SK-N-SH (cell line): ENCODE results near the gene KRTAP5-2. TPM values are rescaled to one million over a fixed set of nuclear protein-coding genes. Genes with fewer than 3 reads are reported as not detected.
A peak's percentile ranks its signal among the peaks of the same experiment; 100 is the strongest.

ENCODE experiments used
- CTCF ChIA-PET: fragments of 300-600, 350-600 bp; formaldehyde crosslinking; extraction: SDS; loops from one replicate; lab custom pipeline; 2021; lab: Yijun Ruan, JAX
- POLR2A ChIA-PET: fragments of 350-600 bp; sonication (Branson Sonifier 250); formaldehyde crosslinking; extraction: SDS; loops from one replicate; lab custom pipeline; 2020; ENCODE audit warnings: antibody characterized with exemption, inconsistent platforms; lab: Yijun Ruan, JAX
- DNase-seq: peaks from one replicate; pipeline ENCODE4 v3.0.0; 2012
- H2AFZ ChIP-seq: fragments of 200-600 bp; sonication (generic); 2 replicates; pipeline ENCODE4 v1.8.1; 2016; ENCODE audit warnings: antibody characterized with exemption, mild to moderate bottlenecking, low read depth
- H3F3A ChIP-seq: fragments of 200-600 bp; sonication (generic); replicated peaks from 2 replicates; pipeline ENCODE3; 2016; ENCODE audit warnings: antibody characterized with exemption, mild to moderate bottlenecking; ENCODE audit not compliant: insufficient read depth
- H3K27ac ChIP-seq, 2 experiments: fragments of 200-500 bp in 1 of 2; fragments of 200-600 bp in 1 of 2; sonication (Bioruptor generic) in 1 of 2; sonication (generic), shearing (Covaris generic) in 1 of 2; 2 replicates each; pipeline versions ENCODE4 v1.5.1 to v1.6.1; 2014 to 2016; ENCODE audit warnings: low read depth in 2 of 2, inconsistent platforms in 1 of 2, low read length in 1 of 2, mild to moderate bottlenecking in 1 of 2, mixed read lengths in 1 of 2
- H3K27me3 ChIP-seq: fragments of 200-600 bp; sonication (generic), shearing (Covaris generic); 2 replicates; pipeline ENCODE4 v1.6.1; 2016; ENCODE audit warnings: mixed run types; ENCODE audit not compliant: insufficient read depth
- H3K36me3 ChIP-seq, 2 experiments: fragments of 200-500 bp in 1 of 2; fragments of 200-600 bp in 1 of 2; sonication (Bioruptor generic) in 1 of 2; sonication (generic) in 1 of 2; replicated peaks in 1 of 2; 2 replicates each; pipeline versions ENCODE3 to v1.5.1; 2014 to 2016; ENCODE audit warnings: low read length in 1 of 2, mild to moderate bottlenecking in 1 of 2; ENCODE audit not compliant: insufficient read depth in 2 of 2, control insufficient read depth in 1 of 2
- H3K4me1 ChIP-seq, 2 experiments: fragments of 200-500 bp in 1 of 2; fragments of 200-600 bp in 1 of 2; sonication (Bioruptor generic) in 1 of 2; sonication (generic), shearing (Covaris generic) in 1 of 2; 2 replicates each; pipeline versions ENCODE4 v1.5.1 to v1.6.1; 2014 to 2016; ENCODE audit warnings: low read depth in 1 of 2, low read length in 1 of 2, mixed run types in 1 of 2; ENCODE audit not compliant: insufficient read depth in 2 of 2, control insufficient read depth in 1 of 2
- H3K4me2 ChIP-seq: fragments of 200-600 bp; sonication (generic), shearing (Covaris generic); 2 replicates; pipeline ENCODE4 v1.6.1; 2017; ENCODE audit warnings: mixed run types
- H3K4me3 ChIP-seq, 2 experiments: fragments of 200-500 bp in 1 of 2; fragments of 200-600 bp in 1 of 2; sonication (Bioruptor generic) in 1 of 2; sonication (generic), shearing (Covaris generic) in 1 of 2; 2 replicates each; pipeline versions ENCODE4 v1.5.1 to v1.8.1; 2014 to 2016; ENCODE audit warnings: low read depth in 2 of 2, inconsistent platforms in 1 of 2, low read length in 1 of 2, mild to moderate bottlenecking in 1 of 2, mixed read lengths in 1 of 2, moderate library complexity in 1 of 2
- H3K79me2 ChIP-seq: fragments of 200-600 bp; sonication (generic); 2 replicates; pipeline ENCODE4 v1.8.1; 2017; ENCODE audit warnings: mild to moderate bottlenecking; ENCODE audit not compliant: insufficient read depth
- H3K9ac ChIP-seq: fragments of 200-600 bp; sonication (generic); 2 replicates; pipeline ENCODE4 v1.6.1; 2017; ENCODE audit warnings: mixed run types
- H3K9me2 ChIP-seq: fragments of 200-600 bp; sonication (generic); 2 replicates; pipeline ENCODE4 v1.6.1; 2017; ENCODE audit warnings: mixed run types
- H3K9me3 ChIP-seq: fragments of 200-600 bp; sonication (generic); 2 replicates; pipeline ENCODE4 v1.6.1; 2017; ENCODE audit warnings: mixed run types, mild to moderate bottlenecking, moderate library complexity
- H4K20me1 ChIP-seq: fragments of 200-600 bp; sonication (generic); 2 replicates; pipeline ENCODE4 v1.6.1; 2017; ENCODE audit warnings: mild to moderate bottlenecking, mixed run types; ENCODE audit not compliant: insufficient read depth
- ELF1 ChIP-seq: IDR thresholded peaks from 2 replicates; pipeline ENCODE4 v1.4.0; 2012
- GATA2 ChIP-seq: sonication (generic); formaldehyde crosslinking; IDR thresholded peaks from 2 replicates; pipeline ENCODE4 v1.5.0; 2020; ENCODE audit warnings: mild to moderate bottlenecking, missing genetic modification reagents
- MEF2A ChIP-seq: IDR thresholded peaks from 2 replicates; pipeline ENCODE4 v1.4.0; 2012; ENCODE audit warnings: low read depth, borderline replicate concordance
- MXI1 ChIP-seq: IDR thresholded peaks from 2 replicates; pipeline ENCODE4 v1.6.1; 2012; ENCODE audit warnings: mild to moderate bottlenecking, low read depth, low read length, improper control_type of control experiment
- NRF1 ChIP-seq: IDR thresholded peaks from 2 replicates; pipeline ENCODE4 v1.6.1; 2012; ENCODE audit warnings: low read depth, mild to moderate bottlenecking, low read length
- POLR2AphosphoS5 ChIP-seq: IDR thresholded peaks from 2 replicates; pipeline ENCODE4 v1.6.1; 2012; ENCODE audit warnings: low read depth, low read length
- RCOR1 ChIP-seq: fragments of 150-350 bp; IDR thresholded peaks from 2 replicates; pipeline ENCODE4 v1.6.1; 2017; ENCODE audit warnings: antibody characterized with exemption, low read length
- RFX5 ChIP-seq: IDR thresholded peaks from 2 replicates; pipeline ENCODE4 v1.6.1; 2012; ENCODE audit warnings: mild to moderate bottlenecking, improper control_type of control experiment, low read length
- SIN3A ChIP-seq: IDR thresholded peaks from 2 replicates; pipeline ENCODE4 v1.6.1; 2012; ENCODE audit warnings: low read depth, mild to moderate bottlenecking, low read length, moderate library complexity, borderline replicate concordance
- SMC3 ChIP-seq: IDR thresholded peaks from 2 replicates; pipeline ENCODE4 v1.6.1; 2012; ENCODE audit warnings: low read depth, low read length, improper control_type of control experiment
- TEAD4 ChIP-seq: IDR thresholded peaks from 2 replicates; pipeline ENCODE4 v1.4.0; 2012; ENCODE audit warnings: mild to moderate bottlenecking, borderline replicate concordance; ENCODE audit not compliant: insufficient read depth
- WGBS: methylation state at CpG from one replicate; pipeline ENCODE4 v1.1.6; 2017; ENCODE audit warnings: low lambda C conversion rate; 5-methylcytosine and 5-hydroxymethylcytosine counted together
- polyA plus RNA-seq, 3 experiments: library from polyadenylated mRNA; depleted of rRNA; stranded (reverse); fragments of >200 nt; gene quantifications; 2 replicates each; pipeline ENCODE4 v1.2.3, GENCODE V29; 2012
- TF ChIP-seq, protein P1 (sequence below): IDR thresholded peaks from 2 replicates; pipeline ENCODE4 v1.4.0; 2012; ENCODE audit warnings: low read depth
- TF ChIP-seq, protein P2 (sequence below): IDR thresholded peaks from 2 replicates; pipeline ENCODE4 v1.4.0; 2012; ENCODE audit warnings: low read depth, borderline replicate concordance
- TF ChIP-seq, protein P3 (sequence below): fragments of 200-600 bp; sonication (generic); IDR thresholded peaks from 2 replicates; pipeline ENCODE4 v1.6.1; 2017; ENCODE audit warnings: antibody characterized with exemption, mild to moderate bottlenecking, moderate library complexity
- TF ChIP-seq, protein P4 (sequence below): IDR thresholded peaks from 2 replicates; pipeline ENCODE4 v1.6.1; 2012; ENCODE audit warnings: mild to moderate bottlenecking, low read depth, low read length, moderate library complexity
- TF ChIP-seq, protein P5 (sequence below): IDR thresholded peaks from 2 replicates; pipeline ENCODE4; 2012

The KRTAP5-2 gene
- polyA plus RNA-seq, 1 of the 3 experiments (the other 2 are of a cell fraction), result not detected

DNA sequence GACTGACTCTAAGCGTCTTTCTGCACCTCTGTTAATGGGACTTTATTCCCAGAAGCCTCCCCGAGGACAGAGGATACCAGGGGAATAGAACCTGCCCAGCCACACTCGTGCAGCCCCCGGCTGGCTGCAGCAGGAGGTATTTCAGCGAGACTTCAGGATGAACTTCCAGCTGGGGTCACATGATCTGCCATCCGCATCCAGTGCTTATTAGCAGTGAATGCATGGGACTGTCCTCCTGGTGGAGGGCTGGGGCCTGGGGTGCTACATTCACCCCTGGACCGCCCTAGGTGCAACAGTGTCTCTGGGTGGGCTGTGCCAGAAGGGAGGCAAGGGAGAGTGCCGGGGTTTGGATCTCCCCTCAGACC is 27.6 kb downstream of the KRTAP5-2 start:
- H3K4me2 ChIP-seq, result peak overlapping the region; percentile 90; the same call in 1 of the 2 replicates
- no peak overlapping the region for H2AFZ ChIP-seq
- peak overlapping the region in 1 of 2 experiments; percentile 81; a peak in 2 of 4 replicates for H3K27ac ChIP-seq
- no peaks in the 10 kb centered on the region for H3K9me2 ChIP-seq
- no peak overlapping the region for H3K9ac ChIP-seq
- CTCF ChIA-PET, result interaction anchor here (1.2 to 18.1 kb wide), 3 partner anchors 25 to 82 kb away, joined by 4 to 398 read pairs (median 5); no protein-coding TSS in a partner anchor
- TF ChIP-seq RCOR1, result peak; percentile 48; the same call in 1 of the 2 replicates
- TF ChIP-seq TEAD4, result no peak
- TF ChIP-seq RFX5, result no peak
- TF ChIP-seq, protein P1, sequence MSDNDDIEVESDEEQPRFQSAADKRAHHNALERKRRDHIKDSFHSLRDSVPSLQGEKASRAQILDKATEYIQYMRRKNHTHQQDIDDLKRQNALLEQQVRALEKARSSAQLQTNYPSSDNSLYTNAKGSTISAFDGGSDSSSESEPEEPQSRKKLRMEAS, result no peak
- TF ChIP-seq, protein P2, sequence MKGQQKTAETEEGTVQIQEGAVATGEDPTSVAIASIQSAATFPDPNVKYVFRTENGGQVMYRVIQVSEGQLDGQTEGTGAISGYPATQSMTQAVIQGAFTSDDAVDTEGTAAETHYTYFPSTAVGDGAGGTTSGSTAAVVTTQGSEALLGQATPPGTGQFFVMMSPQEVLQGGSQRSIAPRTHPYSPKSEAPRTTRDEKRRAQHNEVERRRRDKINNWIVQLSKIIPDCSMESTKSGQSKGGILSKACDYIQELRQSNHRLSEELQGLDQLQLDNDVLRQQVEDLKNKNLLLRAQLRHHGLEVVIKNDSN, result peak; percentile 58; the same call in 1 of the 2 replicates
- TF ChIP-seq, all 33 proteins: peak for 2
- Histone ChIP-seq H3K4me1 (peaks cover 0 to 35% of the 10 kb centered on the region in 2 experiments; a peak in 1 of 4 replicates), H3F3A (no peaks in the 10 kb centered on the region), H3K79me2 (no peaks in the 10 kb centered on the region), H4K20me1 (peaks cover 21% of the 10 kb centered on the region), H3K9me3 (no peaks in the 10 kb centered on the region), H3K4me3 (peak overlapping the region; percentile 57 to 64; a peak in 3 of 4 replicates), H3K27me3 (peaks cover 4% of the 10 kb centered on the region; the same call in 1 of the 2 replicates), H3K36me3 (no peaks in the 10 kb centered on the region)
- no peak for DNase-seq
- WGBS, result 87% methylated on average over 3 of the region's 8 CpGs
- POLR2A ChIA-PET, result no interaction called here

DNA sequence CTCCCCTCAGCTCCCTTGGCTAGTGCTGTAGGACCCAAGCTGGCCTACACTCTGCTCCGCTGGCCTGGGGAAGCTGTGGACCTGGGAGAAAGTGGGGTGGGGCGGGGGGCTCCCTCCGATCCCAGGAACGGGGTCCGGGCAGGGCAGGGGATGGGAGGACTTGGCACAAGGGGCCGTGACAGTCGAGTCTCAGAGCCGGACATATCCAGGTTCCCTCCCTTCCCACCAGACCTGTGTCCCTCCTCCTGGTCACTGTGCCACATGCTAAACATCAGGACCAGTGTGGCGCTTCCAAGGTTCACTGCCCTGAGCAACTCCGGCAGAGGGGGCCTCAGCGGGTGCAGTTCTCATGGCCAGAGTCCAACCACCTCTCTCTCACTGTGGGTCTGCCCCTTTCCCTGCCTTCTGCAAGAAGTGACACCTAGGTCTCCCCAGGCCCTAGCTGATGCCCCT is 28.1 kb downstream of the KRTAP5-2 start:
- POLR2A ChIA-PET, result no interaction called here
- CTCF ChIA-PET, result interaction anchor here (1.2 to 18.1 kb wide), 4 partner anchors 18 to 83 kb away, joined by 3 to 398 read pairs (median 4); no protein-coding TSS in a partner anchor
- Histone ChIP-seq H2AFZ (no peak overlapping the region), H3K9me3 (no peaks in the 10 kb centered on the region), H3K4me3 (peak overlapping the region in 1 of 2 experiments; percentile 57; a peak in 1 of 4 replicates), H3F3A (no peaks in the 10 kb centered on the region), H3K9ac (no peak overlapping the region), H3K27ac (no peak overlapping the region), H3K4me2 (no peak overlapping the region), H3K79me2 (no peaks in the 10 kb centered on the region), H3K4me1 (peaks cover 0 to 36% of the 10 kb centered on the region in 2 experiments; a peak in 1 of 4 replicates), H3K9me2 (no peaks in the 10 kb centered on the region), H3K36me3 (no peaks in the 10 kb centered on the region), H4K20me1 (peaks cover 23% of the 10 kb centered on the region), H3K27me3 (peaks cover 4% of the 10 kb centered on the region; the same call in 1 of the 2 replicates)
- 93% methylated on average over 3 of the region's 11 CpGs for WGBS
- DNase-seq, result peak; percentile 24
- TF ChIP-seq, protein P1, result no peak
- no peak for TF ChIP-seq MXI1
- no peak for TF ChIP-seq ELF1
- TF ChIP-seq POLR2AphosphoS5, result no peak
- TF ChIP-seq, protein P2, result no peak
- TF ChIP-seq MEF2A, result no peak
- TF ChIP-seq GATA2 (CRISPR knock-in tag), result no peak
- TF ChIP-seq SMC3, result no peak
- TF ChIP-seq, protein P3, sequence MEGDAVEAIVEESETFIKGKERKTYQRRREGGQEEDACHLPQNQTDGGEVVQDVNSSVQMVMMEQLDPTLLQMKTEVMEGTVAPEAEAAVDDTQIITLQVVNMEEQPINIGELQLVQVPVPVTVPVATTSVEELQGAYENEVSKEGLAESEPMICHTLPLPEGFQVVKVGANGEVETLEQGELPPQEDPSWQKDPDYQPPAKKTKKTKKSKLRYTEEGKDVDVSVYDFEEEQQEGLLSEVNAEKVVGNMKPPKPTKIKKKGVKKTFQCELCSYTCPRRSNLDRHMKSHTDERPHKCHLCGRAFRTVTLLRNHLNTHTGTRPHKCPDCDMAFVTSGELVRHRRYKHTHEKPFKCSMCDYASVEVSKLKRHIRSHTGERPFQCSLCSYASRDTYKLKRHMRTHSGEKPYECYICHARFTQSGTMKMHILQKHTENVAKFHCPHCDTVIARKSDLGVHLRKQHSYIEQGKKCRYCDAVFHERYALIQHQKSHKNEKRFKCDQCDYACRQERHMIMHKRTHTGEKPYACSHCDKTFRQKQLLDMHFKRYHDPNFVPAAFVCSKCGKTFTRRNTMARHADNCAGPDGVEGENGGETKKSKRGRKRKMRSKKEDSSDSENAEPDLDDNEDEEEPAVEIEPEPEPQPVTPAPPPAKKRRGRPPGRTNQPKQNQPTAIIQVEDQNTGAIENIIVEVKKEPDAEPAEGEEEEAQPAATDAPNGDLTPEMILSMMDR, result no peak
- TF ChIP-seq, protein P4, sequence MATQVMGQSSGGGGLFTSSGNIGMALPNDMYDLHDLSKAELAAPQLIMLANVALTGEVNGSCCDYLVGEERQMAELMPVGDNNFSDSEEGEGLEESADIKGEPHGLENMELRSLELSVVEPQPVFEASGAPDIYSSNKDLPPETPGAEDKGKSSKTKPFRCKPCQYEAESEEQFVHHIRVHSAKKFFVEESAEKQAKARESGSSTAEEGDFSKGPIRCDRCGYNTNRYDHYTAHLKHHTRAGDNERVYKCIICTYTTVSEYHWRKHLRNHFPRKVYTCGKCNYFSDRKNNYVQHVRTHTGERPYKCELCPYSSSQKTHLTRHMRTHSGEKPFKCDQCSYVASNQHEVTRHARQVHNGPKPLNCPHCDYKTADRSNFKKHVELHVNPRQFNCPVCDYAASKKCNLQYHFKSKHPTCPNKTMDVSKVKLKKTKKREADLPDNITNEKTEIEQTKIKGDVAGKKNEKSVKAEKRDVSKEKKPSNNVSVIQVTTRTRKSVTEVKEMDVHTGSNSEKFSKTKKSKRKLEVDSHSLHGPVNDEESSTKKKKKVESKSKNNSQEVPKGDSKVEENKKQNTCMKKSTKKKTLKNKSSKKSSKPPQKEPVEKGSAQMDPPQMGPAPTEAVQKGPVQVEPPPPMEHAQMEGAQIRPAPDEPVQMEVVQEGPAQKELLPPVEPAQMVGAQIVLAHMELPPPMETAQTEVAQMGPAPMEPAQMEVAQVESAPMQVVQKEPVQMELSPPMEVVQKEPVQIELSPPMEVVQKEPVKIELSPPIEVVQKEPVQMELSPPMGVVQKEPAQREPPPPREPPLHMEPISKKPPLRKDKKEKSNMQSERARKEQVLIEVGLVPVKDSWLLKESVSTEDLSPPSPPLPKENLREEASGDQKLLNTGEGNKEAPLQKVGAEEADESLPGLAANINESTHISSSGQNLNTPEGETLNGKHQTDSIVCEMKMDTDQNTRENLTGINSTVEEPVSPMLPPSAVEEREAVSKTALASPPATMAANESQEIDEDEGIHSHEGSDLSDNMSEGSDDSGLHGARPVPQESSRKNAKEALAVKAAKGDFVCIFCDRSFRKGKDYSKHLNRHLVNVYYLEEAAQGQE, result no peak
- TF ChIP-seq NRF1, result no peak
- no peak for TF ChIP-seq RCOR1
- TF ChIP-seq, protein P5, sequence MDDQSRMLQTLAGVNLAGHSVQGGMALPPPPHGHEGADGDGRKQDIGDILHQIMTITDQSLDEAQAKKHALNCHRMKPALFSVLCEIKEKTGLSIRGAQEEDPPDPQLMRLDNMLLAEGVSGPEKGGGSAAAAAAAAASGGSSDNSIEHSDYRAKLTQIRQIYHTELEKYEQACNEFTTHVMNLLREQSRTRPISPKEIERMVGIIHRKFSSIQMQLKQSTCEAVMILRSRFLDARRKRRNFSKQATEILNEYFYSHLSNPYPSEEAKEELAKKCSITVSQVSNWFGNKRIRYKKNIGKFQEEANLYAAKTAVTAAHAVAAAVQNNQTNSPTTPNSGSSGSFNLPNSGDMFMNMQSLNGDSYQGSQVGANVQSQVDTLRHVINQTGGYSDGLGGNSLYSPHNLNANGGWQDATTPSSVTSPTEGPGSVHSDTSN, result no peak
- TF ChIP-seq SIN3A, result no peak
